Ovary (tissue), 9 donors: ENCODE results near the gene CD200R1L. TPM values are rescaled to one million over a fixed set of nuclear protein-coding genes. Genes with fewer than 3 reads are reported as not detected.

Experiments used
- DNase-seq, 5 donors: peaks; one replicate each; pipeline ENCODE4 v3.0.0-alpha.2; 2019 to 2020
- H3K27ac ChIP-seq, 2 donors: fragments of 200-600 bp; one replicate each; pipeline versions ENCODE4 v1.5.1 to v1.8.0; 2019 to 2022
- H3K27me3 ChIP-seq: fragments of 200-600 bp; one replicate; pipeline ENCODE4 v1.8.0; 2022
- H3K36me3 ChIP-seq: fragments of 200-600 bp; sonication (generic); one replicate; pipeline ENCODE4 v1.5.1; 2019
- H3K4me1 ChIP-seq: one replicate; pipeline ENCODE4 v1.8.1; 2013; ENCODE audit warnings: mild to moderate bottlenecking, moderate library complexity; ENCODE audit not compliant: insufficient read depth
- H3K4me3 ChIP-seq: fragments of 200-600 bp; sonication (generic); one replicate; pipeline ENCODE4 v1.5.1; 2017
- H3K9me3 ChIP-seq, 2 donors: fragments of 200-600 bp in 1 of 2; sonication (generic) in 1 of 2; one replicate each; pipeline versions ENCODE4 v1.5.1 to v1.8.1; 2013 to 2019; ENCODE audit warnings: mild to moderate bottlenecking in 1 of 2, moderate library complexity in 1 of 2
- CTCF ChIP-seq, 3 donors: fragments of 450-650 bp in 2 of 3; fragments of 200-600 bp in 1 of 3; IDR thresholded peaks; one replicate each; pipeline versions ENCODE4 v1.5.1 to v1.8.0; 2016 to 2022; ENCODE audit warnings: antibody characterized with exemption in 3 of 3, mild to moderate bottlenecking in 1 of 3
- EP300 ChIP-seq: sonication (generic); formaldehyde crosslinking; IDR thresholded peaks from one replicate; pipeline ENCODE4 v1.6.1; 2017; ENCODE audit warnings: antibody characterized with exemption
- POLR2A ChIP-seq: fragments of 450-650 bp; IDR thresholded peaks from one replicate; pipeline ENCODE4 v1.6.1; 2017; ENCODE audit warnings: antibody characterized with exemption, mild to moderate bottlenecking, moderate library complexity
- WGBS, 3 donors: extraction: QIAGEN DNeasy Blood & Tissue Kit in 1 of 3; methylation state at CpG; one replicate each; pipeline versions ENCODE4 v1.1.5 to v1.1.7; 2013 to 2017; 5-methylcytosine and 5-hydroxymethylcytosine counted together
- intact Hi-C, 4 donors: fragments of 100-400 bp; cut with DNase I; formaldehyde crosslinking; loops; one replicate each; pipeline versions ENCODE4 v1.11.0 to v1.15.1; 2022 to 2023
- polyA plus RNA-seq, 2 donors: library from polyadenylated mRNA; stranded (reverse); fragments of 200-250 nt in 1 of 2; fragments of 350-450 nt in 1 of 2; fragmentation: Illumina TruSeq in 1 of 2; extraction: RNeasy Lipid Tissue Mini Kit (QIAGEN cat#74804) in 1 of 2; gene quantifications; one replicate each; pipeline ENCODE4 v1.2.3, GENCODE V29; 2013 to 2014
- total RNA-seq, 7 donors: library from RNA; depleted of rRNA in 2 of 7; stranded (reverse); fragments of >200 nt in 2 of 7; fragmentation: NEBNext Ultra II Directional in 3 of 7; extraction: Animal tissue kit (Norgen Biotek cat#: 25700) in 3 of 7; gene quantifications; one replicate each; pipeline versions ENCODE4 v1.1.0 to v1.2.4, GENCODE V29; 2016 to 2023
- donor health status: DM: no; HTN: no; CAD: no; lungs with moderate emphysema.
- donor health status: DM: no; HTN: no; CAD: no.
- donor health status: Bipolar disorder and iron deficiency.
- donor health status: DM: yes; HTN: yes; CAD: no.
- donor health status: DM: no; HTN: no; CAD: no.
- donor health status: DM: yes; HTN: yes; CAD: no.

The CD200R1L gene
- total and polyA plus RNA-seq, 9 donors: not detected

GRCh38 chr3:112848196-112848595 is 1.5 kb upstream of the CD200R1L start:
- Histone ChIP-seq H3K4me1 (no peaks in the 10 kb centered on the region), H3K9me3 (no peaks in the 10 kb centered on the region), H3K36me3 (no peaks in the 10 kb centered on the region), H3K27ac (no peak overlapping the region), H3K4me3 (no peak overlapping the region), H3K27me3 (no peaks in the 10 kb centered on the region)
- intact Hi-C loops: no loop called here
- TF ChIP-seq POLR2A (no peak), EP300 (no peak), CTCF (IDR thresholded peaks at IDR 0.05) (no peak)
- DNase-seq: no peak
- 45 to 47% (median 45%) methylated on average over 3 of the region's 3 CpGs for WGBS, 3 donors

- H3K9me3 ChIP-seq: no peaks in the 10 kb centered on the region
- WGBS, 3 donors: 77 to 84% (median 80%) methylated on average over 3 of the region's 3 CpGs
- no peaks in the 10 kb centered on the region for H3K4me1 ChIP-seq
- TF ChIP-seq EP300: no peak
- H3K36me3 ChIP-seq: no peaks in the 10 kb centered on the region
- no peaks in the 10 kb centered on the region for H3K27me3 ChIP-seq
- no peak overlapping the region for H3K4me3 ChIP-seq
- H3K27ac ChIP-seq: no peak overlapping the region
- DNase-seq: no peak
- intact Hi-C loops: no loop called here
Observed at GRCh38 chr3:112847692-112848091, 1.0 kb upstream of the CD200R1L start.

- WGBS, 3 donors: 94 to 98% (median 95%) methylated on average over 1 of the region's 1 CpG
- Histone ChIP-seq H3K27ac (no peak overlapping the region), H3K36me3 (no peaks in the 10 kb centered on the region), H3K9me3 (no peaks in the 10 kb centered on the region), H3K27me3 (no peaks in the 10 kb centered on the region), H3K4me3 (no peak overlapping the region), H3K4me1 (no peaks in the 10 kb centered on the region)
- TF ChIP-seq POLR2A (no peak), CTCF (IDR thresholded peaks at IDR 0.05) (no peak), EP300 (no peak)
- intact Hi-C loops: no loop called here
- no peak for DNase-seq
Observed at GRCh38 chr3:112845772-112846171, 892 bp downstream of the CD200R1L start.

- H3K27me3 ChIP-seq: no peaks in the 10 kb centered on the region
- intact Hi-C loops: no loop called here
- H3K27ac ChIP-seq: no peak overlapping the region
- TF ChIP-seq POLR2A (no peak), EP300 (no peak), CTCF (IDR thresholded peaks at IDR 0.05) (no peak)
- 86 to 91% (median 88%) methylated on average over 4 of the region's 4 CpGs for WGBS, 3 donors
- DNase-seq: no peak
- no peaks in the 10 kb centered on the region for H3K36me3 ChIP-seq
- no peak overlapping the region for H3K4me3 ChIP-seq
- H3K4me1 ChIP-seq: no peaks in the 10 kb centered on the region
- no peaks in the 10 kb centered on the region for H3K9me3 ChIP-seq
Observed at GRCh38 chr3:112829046-112829445, 17.6 kb downstream of the CD200R1L start.

GRCh38 chr3:112822064-112823055 is 24.3 kb downstream of the CD200R1L start:
- no peak for DNase-seq
- Histone ChIP-seq H3K27ac (no peak overlapping the region), H3K36me3 (no peaks in the 10 kb centered on the region), H3K9me3 (no peaks in the 10 kb centered on the region), H3K27me3 (no peaks in the 10 kb centered on the region), H3K4me3 (no peak overlapping the region), H3K4me1 (no peaks in the 10 kb centered on the region)
- intact Hi-C loops: no loop called here
- TF ChIP-seq EP300 (no peak), CTCF (IDR thresholded peaks at IDR 0.05) (no peak), POLR2A (no peak)
- 13 to 34% (median 14%) methylated on average over 3 of the region's 3 CpGs for WGBS, 3 donors
